ENCODE results near the gene KRTAP10-3.

DNA sequence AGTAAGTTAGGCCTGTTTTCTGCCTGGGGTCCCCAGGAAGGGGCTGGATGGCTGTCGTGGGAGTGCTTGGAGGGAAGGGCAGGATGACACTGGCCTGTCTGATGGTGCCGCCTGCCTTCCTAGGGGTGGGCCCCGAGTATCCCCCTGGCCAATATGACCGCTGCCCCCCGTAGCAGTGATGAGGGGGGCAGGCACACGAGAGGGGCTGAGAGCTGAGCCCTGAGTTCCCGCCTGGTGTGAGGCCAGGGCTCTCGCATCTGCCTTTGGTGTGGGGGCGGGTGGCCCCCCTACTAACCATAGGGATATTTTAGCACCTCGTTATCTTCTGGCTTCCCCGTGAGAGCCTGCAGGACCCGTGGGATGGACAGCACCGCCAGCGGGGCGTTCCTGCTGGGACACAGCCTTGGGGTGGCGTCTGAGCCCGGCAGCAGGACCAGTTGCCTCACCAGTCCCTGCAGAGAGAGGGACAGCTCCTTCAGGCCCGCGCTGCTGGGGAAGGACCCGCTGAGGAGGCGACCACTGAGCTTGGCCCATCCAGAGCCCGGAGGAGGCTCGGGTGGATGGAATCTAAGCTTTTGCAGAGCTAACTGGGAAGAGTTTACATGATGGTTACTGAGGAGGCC lies 29.0 kb downstream of the KRTAP10-3 start:
- TF ChIP-seq, protein P1, sequence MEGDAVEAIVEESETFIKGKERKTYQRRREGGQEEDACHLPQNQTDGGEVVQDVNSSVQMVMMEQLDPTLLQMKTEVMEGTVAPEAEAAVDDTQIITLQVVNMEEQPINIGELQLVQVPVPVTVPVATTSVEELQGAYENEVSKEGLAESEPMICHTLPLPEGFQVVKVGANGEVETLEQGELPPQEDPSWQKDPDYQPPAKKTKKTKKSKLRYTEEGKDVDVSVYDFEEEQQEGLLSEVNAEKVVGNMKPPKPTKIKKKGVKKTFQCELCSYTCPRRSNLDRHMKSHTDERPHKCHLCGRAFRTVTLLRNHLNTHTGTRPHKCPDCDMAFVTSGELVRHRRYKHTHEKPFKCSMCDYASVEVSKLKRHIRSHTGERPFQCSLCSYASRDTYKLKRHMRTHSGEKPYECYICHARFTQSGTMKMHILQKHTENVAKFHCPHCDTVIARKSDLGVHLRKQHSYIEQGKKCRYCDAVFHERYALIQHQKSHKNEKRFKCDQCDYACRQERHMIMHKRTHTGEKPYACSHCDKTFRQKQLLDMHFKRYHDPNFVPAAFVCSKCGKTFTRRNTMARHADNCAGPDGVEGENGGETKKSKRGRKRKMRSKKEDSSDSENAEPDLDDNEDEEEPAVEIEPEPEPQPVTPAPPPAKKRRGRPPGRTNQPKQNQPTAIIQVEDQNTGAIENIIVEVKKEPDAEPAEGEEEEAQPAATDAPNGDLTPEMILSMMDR (IDR thresholded peaks at IDR 0.05), result no peak
- TF ChIP-seq, protein P2, sequence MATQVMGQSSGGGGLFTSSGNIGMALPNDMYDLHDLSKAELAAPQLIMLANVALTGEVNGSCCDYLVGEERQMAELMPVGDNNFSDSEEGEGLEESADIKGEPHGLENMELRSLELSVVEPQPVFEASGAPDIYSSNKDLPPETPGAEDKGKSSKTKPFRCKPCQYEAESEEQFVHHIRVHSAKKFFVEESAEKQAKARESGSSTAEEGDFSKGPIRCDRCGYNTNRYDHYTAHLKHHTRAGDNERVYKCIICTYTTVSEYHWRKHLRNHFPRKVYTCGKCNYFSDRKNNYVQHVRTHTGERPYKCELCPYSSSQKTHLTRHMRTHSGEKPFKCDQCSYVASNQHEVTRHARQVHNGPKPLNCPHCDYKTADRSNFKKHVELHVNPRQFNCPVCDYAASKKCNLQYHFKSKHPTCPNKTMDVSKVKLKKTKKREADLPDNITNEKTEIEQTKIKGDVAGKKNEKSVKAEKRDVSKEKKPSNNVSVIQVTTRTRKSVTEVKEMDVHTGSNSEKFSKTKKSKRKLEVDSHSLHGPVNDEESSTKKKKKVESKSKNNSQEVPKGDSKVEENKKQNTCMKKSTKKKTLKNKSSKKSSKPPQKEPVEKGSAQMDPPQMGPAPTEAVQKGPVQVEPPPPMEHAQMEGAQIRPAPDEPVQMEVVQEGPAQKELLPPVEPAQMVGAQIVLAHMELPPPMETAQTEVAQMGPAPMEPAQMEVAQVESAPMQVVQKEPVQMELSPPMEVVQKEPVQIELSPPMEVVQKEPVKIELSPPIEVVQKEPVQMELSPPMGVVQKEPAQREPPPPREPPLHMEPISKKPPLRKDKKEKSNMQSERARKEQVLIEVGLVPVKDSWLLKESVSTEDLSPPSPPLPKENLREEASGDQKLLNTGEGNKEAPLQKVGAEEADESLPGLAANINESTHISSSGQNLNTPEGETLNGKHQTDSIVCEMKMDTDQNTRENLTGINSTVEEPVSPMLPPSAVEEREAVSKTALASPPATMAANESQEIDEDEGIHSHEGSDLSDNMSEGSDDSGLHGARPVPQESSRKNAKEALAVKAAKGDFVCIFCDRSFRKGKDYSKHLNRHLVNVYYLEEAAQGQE (IDR thresholded peaks at IDR 0.05; ENCODE audit: insufficient read depth in 1 of 2, low read depth in 2 of 2, low read length in 1 of 2), result no peak
